ENCODE measurements around the gene ALG9.
A peak's percentile ranks its signal among the peaks of the same experiment; 100 is the strongest.

ALG9 gene

GRCh38 chr11:111882202-111882601 lies 10.8 kb upstream of the ALG9 start:
- no peak for DNase-seq (ENCODE audit: low read depth in 2 of 2)

- no peak for DNase-seq (ENCODE audit: low read depth in 2 of 2)
These were observed 8.2 kb upstream of the ALG9 start for GRCh38 chr11:111879637-111879960.

GRCh38 chr11:111878849-111879636 lies 7.7 kb upstream of the ALG9 start, which contains the start of the genes CFAP68 and FDXACB1:
TSS of gene CFAP68 (plus strand) at chr11:111879541. CDS start at chr11:111879561, 20 bp downstream.
TSS of gene FDXACB1 (minus strand) at chr11:111879165. CDS start at chr11:111879132, 33 bp downstream.
- DNase-seq (ENCODE audit: low read depth in 2 of 2) = peak; percentile 94 to 95

- DNase-seq (ENCODE audit: low read depth in 2 of 2) = peak; percentile 9 to 14
These were observed 7.0 kb upstream of the ALG9 start for GRCh38 chr11:111878385-111878848.

GRCh38 chr11:111871693-111872161 lies 346 bp upstream of the ALG9 start:
- DNase-seq (ENCODE audit: low read depth in 2 of 2) = no peak

- no peak for DNase-seq (ENCODE audit: low read depth in 2 of 2)
These were observed 877 bp downstream of the ALG9 start for GRCh38 chr11:111870522-111870885.

- no peak for DNase-seq (ENCODE audit: low read depth in 2 of 2)
These were observed 1.3 kb downstream of the ALG9 start for GRCh38 chr11:111870113-111870512.

- DNase-seq (ENCODE audit: low read depth in 2 of 2) = no peak
These were observed 11.1 kb downstream of the ALG9 start for GRCh38 chr11:111860257-111860656.

GRCh38 chr11:111855506-111855905 lies 15.9 kb downstream of the ALG9 start:
- no peak for DNase-seq (ENCODE audit: low read depth in 2 of 2)

- no peak for DNase-seq (ENCODE audit: low read depth in 2 of 2)
These were observed 19.3 kb downstream of the ALG9 start for GRCh38 chr11:111852103-111852502.

- DNase-seq (ENCODE audit: low read depth in 2 of 2) = no peak
These were observed 19.7 kb downstream of the ALG9 start for GRCh38 chr11:111851636-111852035.

- no peak for DNase-seq (ENCODE audit: low read depth in 2 of 2)
These were observed 20.3 kb downstream of the ALG9 start for GRCh38 chr11:111851067-111851466.

GRCh38 chr11:111849631-111850030 lies 21.8 kb downstream of the ALG9 start:
- DNase-seq (ENCODE audit: low read depth in 2 of 2) = no peak

- DNase-seq (ENCODE audit: low read depth in 2 of 2) = peak in 1 of 2 experiments; percentile 40
These were observed 24.7 kb downstream of the ALG9 start for GRCh38 chr11:111846636-111847035.

GRCh38 chr11:111846063-111846462 lies 25.3 kb downstream of the ALG9 start:
- DNase-seq (ENCODE audit: low read depth in 2 of 2) = no peak

- DNase-seq (ENCODE audit: low read depth in 2 of 2) = no peak
These were observed 25.9 kb downstream of the ALG9 start for GRCh38 chr11:111845276-111846028.

GRCh38 chr11:111843661-111844060 lies 27.7 kb downstream of the ALG9 start:
- DNase-seq (ENCODE audit: low read depth in 2 of 2) = no peak

- DNase-seq (ENCODE audit: low read depth in 2 of 2) = peak; percentile 67 to 68
These were observed 29.9 kb downstream of the ALG9 start for GRCh38 chr11:111841370-111842053.

- DNase-seq (ENCODE audit: low read depth in 2 of 2) = no peak
These were observed 31.2 kb downstream of the ALG9 start for GRCh38 chr11:111840143-111840542.

GRCh38 chr11:111838054-111838453 lies 33.3 kb downstream of the ALG9 start:
- DNase-seq (ENCODE audit: low read depth in 2 of 2) = no peak

- no peak for DNase-seq (ENCODE audit: low read depth in 2 of 2)
These were observed 34.0 kb downstream of the ALG9 start for GRCh38 chr11:111837366-111837891.

GRCh38 chr11:111836721-111837120 lies 34.7 kb downstream of the ALG9 start:
- DNase-seq (ENCODE audit: low read depth in 2 of 2) = no peak
